Measurements from ENCODE around the gene CYP4F11.
"Not testable (repeated sequence)": the region's sequence is repeated elsewhere in the genome, so short reads cannot be mapped to it uniquely, and the experiment has no call there.

CYP4F11 gene

GRCh38 chr19:15923702-15924101 is 10.6 kb downstream of the CYP4F11 start:
- no peak for DNase-seq (ENCODE audit: low read depth in 2 of 2)

GRCh38 chr19:15922021-15922420 is 12.3 kb downstream of the CYP4F11 start:
- DNase-seq (ENCODE audit: low read depth in 2 of 2): no peak

GRCh38 chr19:15919243-15919642 is 15.1 kb downstream of the CYP4F11 start:
- no peak for DNase-seq (ENCODE audit: low read depth in 2 of 2)

GRCh38 chr19:15915109-15915508 is 19.2 kb downstream of the CYP4F11 start:
- no peak for DNase-seq (ENCODE audit: low read depth in 2 of 2)

GRCh38 chr19:15913830-15914229 is 20.5 kb downstream of the CYP4F11 start:
- no peak for DNase-seq (ENCODE audit: low read depth in 2 of 2)

- DNase-seq (ENCODE audit: low read depth in 2 of 2): no peak
These were observed 20.9 kb downstream of the CYP4F11 start for GRCh38 chr19:15913384-15913783.

- no peak for DNase-seq (ENCODE audit: low read depth in 2 of 2)
These were observed 22.6 kb downstream of the CYP4F11 start for GRCh38 chr19:15911599-15912235.

- DNase-seq (ENCODE audit: low read depth in 2 of 2): no peak
These were observed 29.3 kb downstream of the CYP4F11 start for GRCh38 chr19:15905026-15905425.

GRCh38 chr19:15902898-15903297 is 31.4 kb downstream of the CYP4F11 start:
- DNase-seq (ENCODE audit: low read depth in 2 of 2): not testable (repeated sequence)

- DNase-seq (ENCODE audit: low read depth in 2 of 2): no peak
These were observed 32.1 kb downstream of the CYP4F11 start for GRCh38 chr19:15902254-15902653.

- DNase-seq (ENCODE audit: low read depth in 2 of 2): no peak
These were observed 33.8 kb downstream of the CYP4F11 start for GRCh38 chr19:15900504-15900903.

- not testable (repeated sequence) for DNase-seq (ENCODE audit: low read depth in 2 of 2)
These were observed 34.3 kb downstream of the CYP4F11 start for GRCh38 chr19:15900032-15900431.

- not testable (repeated sequence) for DNase-seq (ENCODE audit: low read depth in 2 of 2)
These were observed 34.8 kb downstream of the CYP4F11 start for GRCh38 chr19:15899561-15899960.

GRCh38 chr19:15897738-15898276 is 36.5 kb downstream of the CYP4F11 start, which contains the start of gene CYP4F2:
Gene CYP4F2 (minus strand): TSS chr19:15898074. CDS start chr19:15897611, 463 bp downstream.
- no peak for DNase-seq (ENCODE audit: low read depth in 2 of 2)

- no peak for DNase-seq (ENCODE audit: low read depth in 2 of 2)
These were observed 37.1 kb downstream of the CYP4F11 start for GRCh38 chr19:15897026-15897737.

GRCh38 chr19:15895876-15896430 is 38.4 kb downstream of the CYP4F11 start:
- no peak for DNase-seq (ENCODE audit: low read depth in 2 of 2)

GRCh38 chr19:15894359-15894758 is 40.0 kb downstream of the CYP4F11 start:
- DNase-seq (ENCODE audit: low read depth in 2 of 2): no peak

GRCh38 chr19:15893477-15893876 is 40.9 kb downstream of the CYP4F11 start:
- DNase-seq (ENCODE audit: low read depth in 2 of 2): no peak

GRCh38 chr19:15892012-15892411 is 42.3 kb downstream of the CYP4F11 start:
- no peak for DNase-seq (ENCODE audit: low read depth in 2 of 2)

GRCh38 chr19:15891434-15891833 is 42.9 kb downstream of the CYP4F11 start:
- no peak for DNase-seq (ENCODE audit: low read depth in 2 of 2)

- DNase-seq (ENCODE audit: low read depth in 2 of 2): not testable (repeated sequence)
These were observed 45.0 kb downstream of the CYP4F11 start for GRCh38 chr19:15889339-15889738.

- no peak for DNase-seq (ENCODE audit: low read depth in 2 of 2)
These were observed 48.4 kb downstream of the CYP4F11 start for GRCh38 chr19:15885919-15886318.

GRCh38 chr19:15885167-15885566 is 49.2 kb downstream of the CYP4F11 start:
- DNase-seq (ENCODE audit: low read depth in 2 of 2): no peak

Data from stimulated activated CD8-positive, alpha-beta memory T cell treated with anti-CD3 and anti-CD28 coated beads, Interleukin-2, amount 100 ng/mL, for 48 hours (primary cell).